PC-9 (cell line): Measurements from ENCODE around the gene METTL6.

ENCODE experiments used
- EZH2 ChIP-seq: fragments of 200-600 bp; sonication (generic); IDR thresholded peaks from 2 replicates; pipeline ENCODE4 v1.8.0; 2017; ENCODE audit warnings: antibody characterized with exemption, low read depth
- TF ChIP-seq, protein P1 (sequence below): fragments of 200-600 bp; sonication (generic); conservative IDR thresholded peaks from 2 replicates; pipeline ENCODE4 v1.6.1; 2017; ENCODE audit warnings: mixed run types, antibody characterized with exemption, mild to moderate bottlenecking, moderate library complexity

DNA sequence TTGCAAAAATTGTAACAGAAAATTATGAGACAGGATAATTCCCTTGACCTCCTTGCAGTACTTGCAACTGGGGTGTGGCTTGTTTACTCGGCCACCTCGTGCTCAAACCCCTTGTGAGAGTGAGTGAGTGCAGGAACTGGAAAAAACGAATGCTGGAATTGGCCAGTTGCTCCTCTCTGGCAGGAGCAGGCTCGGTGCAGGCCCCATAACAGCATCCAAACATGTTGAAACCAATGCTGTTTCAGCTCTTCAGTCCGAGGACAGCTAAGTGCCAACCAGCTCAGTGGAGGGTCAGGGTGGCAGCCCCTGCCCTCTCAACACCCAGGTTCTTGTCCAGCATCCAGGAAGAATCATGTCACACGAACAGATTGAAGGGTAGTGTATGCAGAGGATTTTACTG lies 36.9 kb downstream of the METTL6 start:
- TF ChIP-seq, protein P1, sequence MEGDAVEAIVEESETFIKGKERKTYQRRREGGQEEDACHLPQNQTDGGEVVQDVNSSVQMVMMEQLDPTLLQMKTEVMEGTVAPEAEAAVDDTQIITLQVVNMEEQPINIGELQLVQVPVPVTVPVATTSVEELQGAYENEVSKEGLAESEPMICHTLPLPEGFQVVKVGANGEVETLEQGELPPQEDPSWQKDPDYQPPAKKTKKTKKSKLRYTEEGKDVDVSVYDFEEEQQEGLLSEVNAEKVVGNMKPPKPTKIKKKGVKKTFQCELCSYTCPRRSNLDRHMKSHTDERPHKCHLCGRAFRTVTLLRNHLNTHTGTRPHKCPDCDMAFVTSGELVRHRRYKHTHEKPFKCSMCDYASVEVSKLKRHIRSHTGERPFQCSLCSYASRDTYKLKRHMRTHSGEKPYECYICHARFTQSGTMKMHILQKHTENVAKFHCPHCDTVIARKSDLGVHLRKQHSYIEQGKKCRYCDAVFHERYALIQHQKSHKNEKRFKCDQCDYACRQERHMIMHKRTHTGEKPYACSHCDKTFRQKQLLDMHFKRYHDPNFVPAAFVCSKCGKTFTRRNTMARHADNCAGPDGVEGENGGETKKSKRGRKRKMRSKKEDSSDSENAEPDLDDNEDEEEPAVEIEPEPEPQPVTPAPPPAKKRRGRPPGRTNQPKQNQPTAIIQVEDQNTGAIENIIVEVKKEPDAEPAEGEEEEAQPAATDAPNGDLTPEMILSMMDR = no peak
- no peak for TF ChIP-seq EZH2
